Right lung (tissue), 5 donors: ENCODE results near the gene KRT4. TPM values are rescaled to one million over a fixed set of nuclear protein-coding genes. Genes with fewer than 3 reads are reported as not detected.
"Not testable (repeated sequence)": the region's sequence is repeated elsewhere in the genome, so short reads cannot be mapped to it uniquely, and the experiment has no call there.

Experiments
- DNase-seq, 2 donors: peaks; one replicate each; pipeline ENCODE4 v3.0.0-alpha.2; 2013
- polyA plus RNA-seq, 5 donors: library from polyadenylated mRNA; unstranded; fragments of 120-200 nt; gene quantifications; one replicate each; pipeline versions ENCODE4 v1.2.1 to v1.2.3, GENCODE V29; 2013; ENCODE audit warnings: inconsistent platforms in 1 of 5, low replicate concordance in 1 of 5; ENCODE audit not compliant: insufficient read length in 5 of 5, insufficient read depth in 1 of 5

The KRT4 gene
- polyA plus RNA-seq, 5 donors = 1.3 to 6.2 (median 2.8) TPM

DNA sequence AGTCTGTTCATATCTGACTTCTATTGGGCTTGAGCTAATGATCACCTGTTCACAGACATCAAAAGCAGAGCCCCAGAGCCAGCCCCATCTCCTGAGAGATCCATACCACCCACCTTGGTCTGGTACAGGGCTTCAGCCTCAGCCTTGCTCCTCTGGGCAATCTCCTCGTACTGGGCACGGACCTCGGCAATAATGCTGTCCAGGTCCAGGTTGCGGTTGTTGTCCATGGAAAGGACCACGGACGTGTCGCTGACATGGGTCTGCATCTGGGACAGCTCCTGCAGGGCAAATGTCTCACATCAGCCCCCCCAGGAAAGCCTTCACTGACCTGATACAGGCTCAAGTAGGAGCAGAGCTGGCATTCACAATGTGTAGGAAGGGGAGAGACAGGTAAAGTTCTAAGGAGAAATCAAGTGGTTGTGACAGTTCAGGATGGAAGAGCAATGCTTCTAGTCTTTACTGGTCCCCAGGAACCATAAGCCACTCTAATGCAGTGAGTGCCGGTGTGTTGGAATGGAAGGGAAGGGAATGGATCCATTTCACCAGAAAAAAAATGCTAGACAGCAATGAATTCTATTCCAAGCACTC, 5.2 kb downstream of the KRT4 start:
- DNase-seq = no peak

DNA sequence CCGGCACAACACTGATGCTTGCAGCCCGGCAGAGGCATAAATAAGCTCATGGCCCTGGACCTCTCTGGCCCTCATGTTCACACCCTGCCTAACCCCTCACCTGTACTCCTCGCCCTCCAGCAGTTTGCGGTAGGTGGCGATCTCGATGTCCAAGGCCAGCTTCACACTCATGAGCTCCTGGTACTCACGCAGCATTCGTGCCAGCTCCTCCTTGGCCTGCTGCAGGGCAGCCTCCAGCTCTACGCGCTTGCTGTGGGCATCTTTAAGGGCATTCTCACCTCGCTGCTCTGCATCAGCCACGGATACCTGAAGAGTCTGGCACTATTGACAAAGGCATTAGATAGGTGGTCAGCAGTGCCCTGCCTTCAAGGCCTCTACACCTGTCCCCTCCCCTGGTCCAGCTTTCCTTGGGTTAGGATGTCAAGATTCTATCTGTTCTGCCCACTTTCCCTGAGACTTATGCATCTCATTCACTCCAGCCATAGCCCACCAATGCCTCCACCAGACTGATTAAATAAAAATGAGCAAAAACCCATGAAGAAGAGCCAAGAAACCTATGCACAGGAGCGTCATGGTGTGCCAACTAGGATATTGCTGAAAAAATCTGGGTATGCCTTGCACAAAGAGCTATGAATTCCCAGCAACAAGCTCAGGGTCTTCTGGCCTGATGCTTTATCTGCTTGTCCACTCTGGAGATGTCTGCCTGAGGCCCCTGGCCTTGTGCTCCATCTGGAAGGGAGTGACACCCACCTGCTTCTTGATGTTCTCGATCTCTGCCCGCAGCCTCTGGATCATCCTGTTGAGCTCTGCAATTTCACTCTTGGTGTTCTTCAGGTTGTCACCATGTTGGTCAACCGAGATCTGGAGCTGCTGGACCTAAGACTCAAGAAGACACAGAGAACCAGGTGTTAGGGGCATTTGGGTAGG, 6.1 kb downstream of the KRT4 start:
- DNase-seq = no peak

DNA sequence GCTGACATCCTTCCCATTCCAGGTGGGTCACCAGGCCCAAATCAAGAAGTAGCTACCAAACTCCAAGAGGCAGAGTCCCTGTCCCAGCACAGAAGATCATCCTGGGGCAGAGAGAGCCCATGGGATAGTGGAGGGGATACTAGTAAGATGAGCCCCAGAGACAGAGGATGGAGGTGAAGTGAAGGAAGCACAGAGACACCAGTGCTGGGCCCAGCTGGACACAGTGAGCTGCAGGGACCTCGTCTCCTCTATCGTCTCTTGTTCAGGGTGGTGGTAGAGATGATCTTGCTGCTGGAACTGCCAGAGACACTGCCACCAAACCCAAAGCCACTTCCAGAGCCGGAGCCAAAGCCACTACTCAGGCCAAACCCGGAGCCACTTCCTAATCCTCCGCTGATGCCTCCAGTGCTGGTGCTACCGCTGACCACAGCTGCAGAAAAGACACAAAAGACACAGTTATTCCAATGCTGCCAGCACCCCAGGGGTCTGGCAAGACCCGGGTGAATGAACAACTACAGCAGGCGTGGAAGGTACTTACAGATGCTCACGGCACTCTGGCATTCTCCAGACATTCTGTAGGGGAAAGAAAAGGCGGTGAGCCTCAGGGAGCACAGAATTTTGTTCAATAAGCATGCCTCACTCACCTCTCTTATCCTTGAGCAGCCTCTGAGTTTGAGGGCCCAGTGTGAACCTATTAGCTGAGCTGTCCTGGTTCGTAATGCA, 6.9 kb downstream of the KRT4 start:
- no peak for DNase-seq

DNA sequence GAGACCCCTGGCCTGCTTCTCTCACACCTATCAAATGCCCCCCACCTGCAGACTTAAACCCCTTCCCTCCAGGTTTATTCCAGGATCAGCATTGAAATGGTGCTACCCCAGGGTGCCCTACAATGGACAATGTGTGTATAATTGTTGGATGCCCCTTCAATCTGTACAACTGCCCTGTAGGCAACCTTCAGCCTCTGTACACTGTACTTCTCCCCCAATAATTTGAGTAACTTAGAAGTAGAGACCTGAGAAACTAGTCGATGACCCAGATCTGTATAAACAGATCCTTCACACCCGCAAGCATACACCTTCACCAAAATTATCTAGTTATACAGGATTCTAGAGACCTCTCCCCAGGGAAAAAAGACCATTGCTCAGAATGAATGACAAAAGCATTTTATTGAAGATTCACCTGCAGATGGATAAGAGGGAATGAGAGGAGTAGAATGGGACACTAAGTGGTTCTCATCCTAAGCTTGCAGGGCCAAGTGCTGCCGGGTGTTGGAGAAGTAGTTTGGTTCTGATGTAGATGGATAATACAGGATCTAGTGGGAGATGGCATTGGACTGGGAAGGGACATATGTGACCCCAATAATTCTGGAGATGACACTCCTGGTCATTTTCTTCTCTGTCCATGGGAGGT, 7.6 kb downstream of the KRT4 start:
- no peak for DNase-seq

DNA sequence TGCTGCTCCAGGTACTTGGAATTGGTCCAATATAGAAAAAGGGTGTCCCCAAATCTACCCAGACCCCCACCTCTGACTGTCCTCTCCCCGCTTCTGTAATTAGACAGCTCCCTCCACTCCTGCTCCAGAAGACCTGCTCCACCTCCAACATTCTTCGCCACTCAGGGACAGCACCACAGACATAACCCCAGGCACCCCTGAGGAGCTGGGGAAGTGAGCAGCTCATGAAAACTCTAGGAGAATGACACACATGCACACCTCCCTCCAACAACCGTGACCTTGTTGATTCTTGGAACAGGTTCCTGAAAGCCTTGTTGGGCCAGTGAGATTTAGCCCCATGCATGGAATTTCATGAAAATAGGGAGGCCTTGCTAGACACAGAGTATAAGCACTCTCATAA, 8.2 kb downstream of the KRT4 start:
- DNase-seq = no peak

DNA sequence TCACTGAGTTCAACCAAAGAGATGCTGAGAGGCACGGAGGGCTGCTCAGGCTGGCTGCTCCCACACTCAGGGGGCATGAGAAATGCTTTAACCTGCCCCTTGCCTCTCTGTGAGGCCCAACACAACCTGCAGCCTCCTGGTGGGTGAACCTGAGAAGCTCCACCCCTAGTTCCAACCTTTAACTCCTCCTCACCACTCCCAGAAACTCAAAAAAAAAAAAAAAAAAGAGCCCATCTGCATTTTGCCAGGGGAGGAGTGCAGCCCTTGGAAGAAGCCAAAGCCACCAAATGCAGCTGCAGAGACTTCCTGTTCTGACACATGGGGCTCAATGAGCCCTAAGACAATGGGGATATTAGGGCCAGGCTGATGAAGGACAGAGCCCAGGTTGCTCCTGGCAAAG, 8.9 kb downstream of the KRT4 start:
- no peak for DNase-seq

DNA sequence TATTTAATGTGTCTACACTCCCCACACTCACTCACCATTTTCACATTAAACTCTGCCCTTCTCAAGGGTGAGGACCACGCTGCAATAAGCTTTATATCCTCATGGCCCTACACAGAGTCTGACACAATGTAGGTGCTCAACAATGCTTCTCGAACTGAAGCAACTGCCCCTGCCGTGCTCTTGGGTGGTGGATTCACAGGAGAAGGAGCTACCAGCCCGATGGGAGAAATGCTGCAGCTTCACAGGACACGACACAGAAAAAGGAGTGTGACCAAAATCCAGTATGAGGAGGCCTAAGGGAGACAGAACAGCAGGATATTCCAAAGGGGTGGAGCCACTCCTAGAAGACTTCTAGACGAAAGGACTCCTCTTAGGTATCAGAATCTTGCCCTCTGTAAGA, 11.5 kb downstream of the KRT4 start:
- no peak for DNase-seq

DNA sequence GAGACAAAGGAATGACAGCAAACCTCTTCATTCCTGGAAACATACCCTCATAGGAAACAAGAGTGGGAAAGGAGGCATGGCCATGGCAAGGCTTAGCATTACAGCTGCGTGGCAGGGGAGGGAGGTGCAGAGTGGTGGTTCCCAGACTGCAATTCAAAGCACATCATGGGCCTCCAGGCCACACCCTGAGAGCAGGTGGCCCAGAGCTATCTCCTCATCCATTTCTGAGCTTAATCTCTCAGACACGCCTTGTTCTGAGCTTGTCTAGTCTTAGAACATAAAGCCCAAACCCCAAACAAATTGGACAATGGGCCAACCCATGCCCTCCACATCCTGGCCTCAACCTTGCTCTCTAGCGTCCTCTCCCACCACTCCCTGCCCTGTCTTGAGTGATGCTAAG, 12.1 kb downstream of the KRT4 start:
- no peak for DNase-seq

DNA sequence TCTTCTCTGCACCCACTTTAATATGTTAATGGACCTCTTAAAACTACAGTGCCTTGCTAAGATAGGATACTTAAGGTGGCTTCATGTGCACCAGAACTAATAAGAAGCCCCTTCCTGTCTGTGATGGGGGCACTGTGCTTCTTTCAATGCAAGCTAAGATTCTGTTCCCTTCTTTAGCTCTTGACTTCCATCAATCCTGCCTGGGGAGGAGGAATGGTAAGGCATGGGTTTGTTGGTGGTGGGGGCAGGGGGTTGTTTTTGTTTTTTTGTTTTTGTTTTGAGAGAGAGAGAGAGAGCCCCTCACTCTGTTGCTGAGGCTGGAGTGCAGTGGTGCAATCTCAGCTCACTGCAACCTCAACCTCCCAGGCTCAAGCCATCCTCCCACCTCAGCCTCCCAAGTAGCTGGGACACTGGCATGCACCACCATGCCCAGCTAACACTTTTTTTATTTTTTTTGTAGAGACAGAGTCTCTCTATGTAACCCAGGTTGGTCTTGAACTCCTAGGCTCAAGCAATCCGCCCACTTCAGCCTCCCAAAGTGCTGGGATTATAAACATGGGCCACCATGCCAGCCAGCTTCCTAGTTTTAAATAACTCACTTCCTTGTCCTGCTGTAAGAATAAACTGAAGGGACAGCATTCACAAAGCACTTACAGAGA, 13.5 kb downstream of the KRT4 start:
- no peak for DNase-seq

DNA sequence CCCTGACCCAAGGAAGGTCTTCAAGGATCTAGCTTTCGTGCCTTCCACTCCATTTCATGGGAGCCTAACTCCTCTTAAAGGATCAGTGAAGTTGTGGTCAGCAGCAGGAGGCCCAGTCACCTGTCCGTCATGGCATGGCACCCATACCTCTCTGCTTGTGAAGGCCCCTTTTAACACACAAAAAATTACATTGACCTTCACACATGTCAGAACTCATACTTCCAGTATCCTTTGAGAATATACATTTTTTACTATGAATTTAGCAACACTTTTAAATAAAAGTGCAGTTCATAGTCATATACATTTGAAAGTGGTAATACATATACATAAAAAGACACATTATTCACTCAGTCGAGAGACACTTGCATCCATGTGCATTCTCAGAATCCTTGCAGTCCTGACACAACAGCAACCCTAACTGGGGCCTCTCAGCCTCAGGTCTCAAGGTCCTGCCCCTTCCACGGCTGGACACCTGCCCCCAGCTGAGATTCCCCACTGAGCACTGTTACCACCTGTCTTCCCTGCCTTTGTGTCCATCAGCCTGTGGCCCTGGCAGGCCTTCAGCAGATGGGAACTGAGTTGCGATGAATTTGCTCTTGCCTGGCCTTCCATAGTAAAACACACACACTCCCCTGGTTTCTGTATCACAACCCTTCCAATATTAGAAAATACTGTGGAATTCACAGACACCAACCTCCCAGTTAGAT, 14.3 kb downstream of the KRT4 start:
- no peak for DNase-seq

DNA sequence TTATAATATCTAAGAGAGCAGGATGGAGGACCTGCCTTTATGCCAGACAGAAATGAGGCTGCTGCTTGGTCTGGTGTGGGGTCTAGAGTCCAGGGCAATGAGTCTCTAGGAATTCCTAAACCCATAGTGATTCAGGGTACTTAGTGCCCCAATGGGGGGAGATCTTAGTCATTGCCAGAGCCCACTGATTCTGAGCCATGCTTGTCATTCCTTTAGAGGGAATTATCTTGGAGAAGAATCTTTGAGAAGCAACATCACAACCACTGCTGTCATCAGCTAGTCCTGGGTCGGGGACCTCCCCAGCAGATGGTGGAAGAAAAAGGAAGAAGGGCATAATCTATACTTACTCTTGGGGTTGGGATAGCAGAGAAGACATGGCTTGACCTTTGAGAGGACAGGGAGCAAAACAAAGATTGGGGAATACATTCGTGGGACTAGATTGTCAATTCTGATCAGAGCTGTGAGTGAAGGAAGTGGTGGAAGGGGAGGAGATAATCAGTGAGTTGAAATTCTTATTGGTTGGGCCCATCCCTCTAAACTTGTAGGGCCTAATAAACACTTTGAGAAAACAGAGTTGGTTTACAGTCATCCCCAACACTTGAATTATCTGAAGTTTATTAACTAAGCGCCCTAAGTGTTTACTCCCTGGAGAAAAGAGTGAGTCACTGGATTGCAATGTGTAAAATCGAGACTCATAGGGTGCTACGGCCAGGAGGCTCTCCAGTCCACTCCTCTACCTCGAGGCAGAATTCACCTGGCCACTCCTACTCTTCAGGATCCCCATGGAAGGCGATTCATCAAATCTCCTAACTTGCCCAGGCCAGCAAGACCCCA, 15.0 kb downstream of the KRT4 start:
- DNase-seq = no peak

DNA sequence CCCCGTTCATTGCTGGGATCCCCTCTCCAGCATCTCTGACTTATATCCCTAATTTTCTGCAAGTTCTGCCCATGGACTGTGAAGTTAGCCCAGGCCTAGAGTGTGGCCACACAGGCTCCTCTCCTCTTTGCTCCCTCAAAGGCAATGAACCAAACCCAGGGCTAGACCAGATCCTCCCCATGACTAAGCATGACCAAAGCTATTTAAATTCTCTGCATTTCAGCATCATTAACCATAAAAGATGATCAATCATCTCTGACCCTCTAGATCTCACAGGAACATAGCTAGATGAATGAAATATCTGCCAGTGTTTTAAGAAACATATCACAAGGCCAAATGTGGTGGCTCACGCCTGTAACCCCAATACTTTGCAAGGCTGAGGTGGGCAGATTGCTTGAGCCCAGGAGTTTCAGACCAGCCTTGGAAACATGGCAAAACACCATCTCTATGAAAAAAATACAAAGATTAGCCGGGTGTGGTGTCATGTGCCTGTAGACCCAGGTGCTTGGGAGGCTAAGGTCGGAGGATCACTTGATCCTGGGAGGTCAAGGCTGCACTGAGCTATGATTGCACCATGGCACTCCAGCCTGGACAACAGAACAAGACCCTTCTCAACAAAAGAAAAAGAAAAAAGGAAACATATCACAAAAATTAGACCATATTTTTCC, 15.8 kb downstream of the KRT4 start:
- no peak for DNase-seq

DNA sequence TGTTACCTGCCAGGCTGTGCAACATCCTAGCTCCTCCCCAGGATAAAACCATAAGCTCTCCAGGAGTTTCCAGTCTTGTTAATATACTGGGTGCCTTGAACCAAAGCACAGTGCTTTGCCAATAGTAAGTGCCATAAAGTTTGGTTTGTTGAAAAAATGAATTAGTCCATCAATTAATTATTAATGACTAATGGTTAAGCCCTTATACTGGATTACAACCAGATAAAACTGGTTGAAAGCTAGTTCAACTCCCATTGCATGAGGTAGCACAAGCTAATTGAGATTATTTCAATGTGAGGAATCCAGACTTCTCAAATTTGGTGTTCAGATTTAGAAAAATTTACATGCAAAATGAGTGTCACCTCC, 16.4 kb downstream of the KRT4 start:
- no peak for DNase-seq

DNA sequence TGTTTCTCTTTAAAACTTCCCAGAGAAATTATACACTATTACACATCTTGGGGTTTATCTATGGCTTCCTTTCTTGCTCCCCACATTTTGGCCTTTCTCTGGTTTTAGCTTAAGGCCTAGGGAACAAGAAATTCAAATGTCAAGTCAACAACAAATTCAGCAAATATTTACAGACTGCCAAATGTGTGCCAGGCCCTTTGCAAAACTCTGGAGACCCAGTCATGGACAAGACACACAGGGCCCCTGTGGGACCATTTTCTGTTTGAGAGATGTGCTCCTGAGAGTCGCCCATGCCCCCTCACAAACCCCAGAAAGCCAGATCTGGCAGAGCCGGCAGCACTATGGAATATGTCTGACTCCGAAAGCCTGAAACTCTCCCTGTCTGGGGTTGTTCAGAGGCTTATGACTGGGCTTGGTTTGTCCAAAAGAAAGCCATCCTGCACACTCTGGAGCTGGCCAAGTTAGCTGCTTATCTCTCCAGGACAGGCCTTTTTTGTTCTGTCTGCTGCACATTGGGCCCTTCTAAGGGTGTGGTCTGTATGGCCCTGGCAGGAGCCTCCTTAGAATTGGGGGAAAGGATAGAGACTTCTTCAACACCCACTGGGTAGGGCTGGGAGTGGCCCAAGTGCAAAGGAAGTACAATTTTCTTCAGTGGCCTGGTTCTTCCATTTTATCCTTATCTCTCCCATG, 16.9 kb downstream of the KRT4 start:
- no peak for DNase-seq

DNA sequence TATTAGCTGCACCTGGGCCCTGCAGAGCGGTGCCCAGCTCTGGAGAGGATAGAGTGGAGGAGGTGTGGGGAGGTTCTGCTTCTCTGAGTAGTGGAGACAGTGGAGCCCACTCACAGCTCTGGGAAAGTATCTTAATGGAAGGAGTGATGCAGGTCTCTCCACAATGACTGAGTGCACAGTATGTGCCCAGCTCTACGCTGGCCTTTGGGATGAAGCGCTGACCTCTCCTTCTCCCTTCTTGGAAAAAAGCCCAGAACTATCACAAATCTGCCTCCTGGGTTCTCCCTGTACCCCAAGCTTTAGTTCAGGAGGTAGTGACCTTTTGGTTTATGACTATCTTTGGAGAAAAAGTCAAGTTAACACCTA, 17.5 kb downstream of the KRT4 start:
- no peak for DNase-seq

DNA sequence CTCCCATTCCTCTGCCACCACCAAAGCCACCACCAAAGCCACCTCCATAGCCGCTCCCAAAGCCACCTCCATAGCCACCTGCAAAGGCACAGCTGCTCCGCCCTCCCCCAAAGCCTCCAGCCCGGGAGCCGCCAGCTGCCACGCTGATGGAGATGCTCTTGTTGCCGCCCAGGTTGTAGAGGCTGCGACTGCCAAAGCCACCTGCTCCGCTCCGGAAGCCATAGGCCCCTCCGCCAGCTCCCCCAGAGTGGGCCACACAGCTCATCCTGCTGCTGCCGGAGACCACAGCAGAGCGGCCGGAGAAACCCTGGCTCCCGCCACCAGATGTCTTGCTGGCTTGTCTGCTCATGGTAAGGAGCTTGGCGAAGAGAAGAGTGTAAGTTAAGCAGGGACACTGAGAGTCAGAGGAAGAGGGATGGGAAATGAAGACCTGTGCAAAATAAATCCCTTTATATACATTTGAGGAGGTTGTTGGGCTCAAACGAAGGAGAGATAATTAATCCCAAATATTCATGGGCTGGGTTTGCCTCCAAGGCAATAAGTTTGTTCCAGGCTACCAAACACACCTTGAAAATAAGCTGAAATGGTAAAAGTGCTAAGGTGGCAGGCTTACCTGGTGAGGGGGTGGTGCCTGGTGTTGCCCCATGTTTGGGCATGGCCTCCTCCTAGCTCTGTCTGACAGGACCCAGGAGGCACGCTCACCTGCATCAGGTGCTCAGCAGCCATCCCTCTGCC, 18.1 kb downstream of the KRT4 start, which contains the start of gene KRT3:
KRT3 (minus strand) TSS at position 424 of the 735 bp plus-strand sequence; CDS start at position 349, 75 bp downstream.
- DNase-seq = no peak

DNA sequence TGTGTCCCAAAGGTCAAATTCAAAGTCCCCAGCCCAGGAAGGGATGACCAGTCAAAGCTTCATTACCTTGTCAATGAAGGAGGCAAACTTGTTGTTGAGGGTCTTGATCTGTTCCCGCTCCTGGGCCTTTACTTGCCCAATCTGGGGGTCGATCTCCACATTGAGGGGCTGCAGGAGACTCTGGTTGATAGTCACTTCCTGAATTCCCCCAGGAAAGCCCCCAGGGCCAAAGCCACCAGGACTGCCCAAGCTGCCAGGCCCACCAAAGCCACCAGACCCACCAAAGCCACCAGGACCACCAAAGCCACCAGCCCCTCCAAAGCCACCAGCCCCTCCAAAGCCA, 18.6 kb downstream of the KRT4 start:
- DNase-seq = not testable (repeated sequence)
